ENCODE data around the gene NUAK1.

DNA sequence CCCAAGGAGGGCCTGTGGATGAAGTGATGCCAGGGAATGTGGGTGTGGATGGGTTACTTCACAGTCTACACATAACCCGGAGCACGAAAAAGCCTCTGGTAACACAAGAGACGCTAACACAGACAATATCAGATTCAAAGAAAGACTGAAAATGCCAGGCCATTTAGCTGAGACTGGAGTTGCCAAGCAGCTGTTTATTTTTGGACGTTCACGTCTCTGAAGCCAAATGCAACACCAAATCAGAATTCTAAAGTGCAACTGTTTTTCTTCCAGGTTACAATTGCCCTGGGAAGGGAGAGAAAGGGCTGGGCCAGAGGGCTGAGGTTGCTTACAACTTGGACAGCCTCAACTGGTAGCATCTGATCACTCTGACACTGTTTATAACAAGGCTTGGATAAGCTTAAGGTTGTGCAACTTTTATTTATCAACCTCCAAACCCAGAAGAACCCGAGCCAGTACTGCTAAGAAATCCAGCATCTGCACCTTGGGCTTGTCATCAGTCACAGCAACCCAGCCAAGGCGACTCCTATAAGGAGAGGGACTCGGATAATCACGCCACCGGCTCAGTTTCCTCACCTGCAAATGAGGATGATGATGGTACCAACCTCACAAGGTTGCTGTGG is 24.8 kb downstream of the NUAK1 start:
- TF ChIP-seq POLR2AphosphoS5 (IDR thresholded peaks at IDR 0.05) (peak in 1 of 2 donors; percentile 32), POLR2A (IDR thresholded peaks at IDR 0.05; ENCODE audit: low read depth) (no peak), EP300 (IDR thresholded peaks at IDR 0.05) (no peak)
- TF ChIP-seq, protein P1, sequence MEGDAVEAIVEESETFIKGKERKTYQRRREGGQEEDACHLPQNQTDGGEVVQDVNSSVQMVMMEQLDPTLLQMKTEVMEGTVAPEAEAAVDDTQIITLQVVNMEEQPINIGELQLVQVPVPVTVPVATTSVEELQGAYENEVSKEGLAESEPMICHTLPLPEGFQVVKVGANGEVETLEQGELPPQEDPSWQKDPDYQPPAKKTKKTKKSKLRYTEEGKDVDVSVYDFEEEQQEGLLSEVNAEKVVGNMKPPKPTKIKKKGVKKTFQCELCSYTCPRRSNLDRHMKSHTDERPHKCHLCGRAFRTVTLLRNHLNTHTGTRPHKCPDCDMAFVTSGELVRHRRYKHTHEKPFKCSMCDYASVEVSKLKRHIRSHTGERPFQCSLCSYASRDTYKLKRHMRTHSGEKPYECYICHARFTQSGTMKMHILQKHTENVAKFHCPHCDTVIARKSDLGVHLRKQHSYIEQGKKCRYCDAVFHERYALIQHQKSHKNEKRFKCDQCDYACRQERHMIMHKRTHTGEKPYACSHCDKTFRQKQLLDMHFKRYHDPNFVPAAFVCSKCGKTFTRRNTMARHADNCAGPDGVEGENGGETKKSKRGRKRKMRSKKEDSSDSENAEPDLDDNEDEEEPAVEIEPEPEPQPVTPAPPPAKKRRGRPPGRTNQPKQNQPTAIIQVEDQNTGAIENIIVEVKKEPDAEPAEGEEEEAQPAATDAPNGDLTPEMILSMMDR (IDR thresholded peaks at IDR 0.05), result no peak
